Measurements from ENCODE around the gene PER3.

DNA sequence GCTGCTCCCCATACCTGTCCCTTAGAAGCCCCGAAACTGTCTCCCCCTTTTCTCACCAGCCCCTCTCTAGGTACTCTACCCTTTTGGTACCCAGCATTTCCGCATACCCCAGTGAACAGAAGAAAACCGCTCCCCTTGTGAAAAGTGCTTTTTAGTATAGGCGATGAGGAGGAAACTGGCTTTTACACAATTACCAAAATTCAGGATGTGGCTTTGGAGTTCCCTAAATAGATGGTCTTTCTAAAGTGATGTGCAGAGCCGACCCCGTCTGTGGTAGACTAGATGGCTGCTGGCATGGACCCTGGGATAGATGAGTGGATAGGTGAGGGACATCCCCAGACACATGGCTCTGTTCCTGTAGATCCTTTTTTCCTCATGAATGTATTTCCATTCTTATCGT, 2.6 kb upstream of the PER3 start:
- TF ChIP-seq, protein P1, sequence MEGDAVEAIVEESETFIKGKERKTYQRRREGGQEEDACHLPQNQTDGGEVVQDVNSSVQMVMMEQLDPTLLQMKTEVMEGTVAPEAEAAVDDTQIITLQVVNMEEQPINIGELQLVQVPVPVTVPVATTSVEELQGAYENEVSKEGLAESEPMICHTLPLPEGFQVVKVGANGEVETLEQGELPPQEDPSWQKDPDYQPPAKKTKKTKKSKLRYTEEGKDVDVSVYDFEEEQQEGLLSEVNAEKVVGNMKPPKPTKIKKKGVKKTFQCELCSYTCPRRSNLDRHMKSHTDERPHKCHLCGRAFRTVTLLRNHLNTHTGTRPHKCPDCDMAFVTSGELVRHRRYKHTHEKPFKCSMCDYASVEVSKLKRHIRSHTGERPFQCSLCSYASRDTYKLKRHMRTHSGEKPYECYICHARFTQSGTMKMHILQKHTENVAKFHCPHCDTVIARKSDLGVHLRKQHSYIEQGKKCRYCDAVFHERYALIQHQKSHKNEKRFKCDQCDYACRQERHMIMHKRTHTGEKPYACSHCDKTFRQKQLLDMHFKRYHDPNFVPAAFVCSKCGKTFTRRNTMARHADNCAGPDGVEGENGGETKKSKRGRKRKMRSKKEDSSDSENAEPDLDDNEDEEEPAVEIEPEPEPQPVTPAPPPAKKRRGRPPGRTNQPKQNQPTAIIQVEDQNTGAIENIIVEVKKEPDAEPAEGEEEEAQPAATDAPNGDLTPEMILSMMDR (IDR thresholded peaks at IDR 0.05; ENCODE audit: low read depth, low read length, missing input control): no peak
- TF ChIP-seq RXRA (IDR thresholded peaks at IDR 0.05) (no peak), TAF1 (conservative IDR thresholded peaks at IDR 0.05) (no peak), MAX (IDR thresholded peaks at IDR 0.05) (no peak), RAD21 (IDR thresholded peaks at IDR 0.05) (no peak), ATF3 (IDR thresholded peaks at IDR 0.05) (no peak), GABPA (IDR thresholded peaks at IDR 0.05 in 1 of 2, conservative IDR thresholded peaks at IDR 0.05 in 1 of 2) (no peak), JUND (IDR thresholded peaks at IDR 0.05) (no peak)
- TF ChIP-seq, protein P2, sequence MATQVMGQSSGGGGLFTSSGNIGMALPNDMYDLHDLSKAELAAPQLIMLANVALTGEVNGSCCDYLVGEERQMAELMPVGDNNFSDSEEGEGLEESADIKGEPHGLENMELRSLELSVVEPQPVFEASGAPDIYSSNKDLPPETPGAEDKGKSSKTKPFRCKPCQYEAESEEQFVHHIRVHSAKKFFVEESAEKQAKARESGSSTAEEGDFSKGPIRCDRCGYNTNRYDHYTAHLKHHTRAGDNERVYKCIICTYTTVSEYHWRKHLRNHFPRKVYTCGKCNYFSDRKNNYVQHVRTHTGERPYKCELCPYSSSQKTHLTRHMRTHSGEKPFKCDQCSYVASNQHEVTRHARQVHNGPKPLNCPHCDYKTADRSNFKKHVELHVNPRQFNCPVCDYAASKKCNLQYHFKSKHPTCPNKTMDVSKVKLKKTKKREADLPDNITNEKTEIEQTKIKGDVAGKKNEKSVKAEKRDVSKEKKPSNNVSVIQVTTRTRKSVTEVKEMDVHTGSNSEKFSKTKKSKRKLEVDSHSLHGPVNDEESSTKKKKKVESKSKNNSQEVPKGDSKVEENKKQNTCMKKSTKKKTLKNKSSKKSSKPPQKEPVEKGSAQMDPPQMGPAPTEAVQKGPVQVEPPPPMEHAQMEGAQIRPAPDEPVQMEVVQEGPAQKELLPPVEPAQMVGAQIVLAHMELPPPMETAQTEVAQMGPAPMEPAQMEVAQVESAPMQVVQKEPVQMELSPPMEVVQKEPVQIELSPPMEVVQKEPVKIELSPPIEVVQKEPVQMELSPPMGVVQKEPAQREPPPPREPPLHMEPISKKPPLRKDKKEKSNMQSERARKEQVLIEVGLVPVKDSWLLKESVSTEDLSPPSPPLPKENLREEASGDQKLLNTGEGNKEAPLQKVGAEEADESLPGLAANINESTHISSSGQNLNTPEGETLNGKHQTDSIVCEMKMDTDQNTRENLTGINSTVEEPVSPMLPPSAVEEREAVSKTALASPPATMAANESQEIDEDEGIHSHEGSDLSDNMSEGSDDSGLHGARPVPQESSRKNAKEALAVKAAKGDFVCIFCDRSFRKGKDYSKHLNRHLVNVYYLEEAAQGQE (IDR thresholded peaks at IDR 0.05): no peak
- TF ChIP-seq, protein P3, sequence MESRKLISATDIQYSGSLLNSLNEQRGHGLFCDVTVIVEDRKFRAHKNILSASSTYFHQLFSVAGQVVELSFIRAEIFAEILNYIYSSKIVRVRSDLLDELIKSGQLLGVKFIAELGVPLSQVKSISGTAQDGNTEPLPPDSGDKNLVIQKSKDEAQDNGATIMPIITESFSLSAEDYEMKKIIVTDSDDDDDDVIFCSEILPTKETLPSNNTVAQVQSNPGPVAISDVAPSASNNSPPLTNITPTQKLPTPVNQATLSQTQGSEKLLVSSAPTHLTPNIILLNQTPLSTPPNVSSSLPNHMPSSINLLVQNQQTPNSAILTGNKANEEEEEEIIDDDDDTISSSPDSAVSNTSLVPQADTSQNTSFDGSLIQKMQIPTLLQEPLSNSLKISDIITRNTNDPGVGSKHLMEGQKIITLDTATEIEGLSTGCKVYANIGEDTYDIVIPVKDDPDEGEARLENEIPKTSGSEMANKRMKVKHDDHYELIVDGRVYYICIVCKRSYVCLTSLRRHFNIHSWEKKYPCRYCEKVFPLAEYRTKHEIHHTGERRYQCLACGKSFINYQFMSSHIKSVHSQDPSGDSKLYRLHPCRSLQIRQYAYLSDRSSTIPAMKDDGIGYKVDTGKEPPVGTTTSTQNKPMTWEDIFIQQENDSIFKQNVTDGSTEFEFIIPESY (IDR thresholded peaks at IDR 0.05): no peak
